ENCODE data around the gene CCKAR.
A peak's percentile ranks its signal among the peaks of the same experiment; 100 is the strongest.

Gene CCKAR

GRCh38 chr4:26489101-26489985, 941 bp downstream of the CCKAR start:
- no peak for DNase-seq

GRCh38 chr4:26485684-26486083, 4.6 kb downstream of the CCKAR start:
- DNase-seq: no peak

- DNase-seq: no peak
Measured at GRCh38 chr4:26484516-26484915, 5.8 kb downstream of the CCKAR start.

DNA sequence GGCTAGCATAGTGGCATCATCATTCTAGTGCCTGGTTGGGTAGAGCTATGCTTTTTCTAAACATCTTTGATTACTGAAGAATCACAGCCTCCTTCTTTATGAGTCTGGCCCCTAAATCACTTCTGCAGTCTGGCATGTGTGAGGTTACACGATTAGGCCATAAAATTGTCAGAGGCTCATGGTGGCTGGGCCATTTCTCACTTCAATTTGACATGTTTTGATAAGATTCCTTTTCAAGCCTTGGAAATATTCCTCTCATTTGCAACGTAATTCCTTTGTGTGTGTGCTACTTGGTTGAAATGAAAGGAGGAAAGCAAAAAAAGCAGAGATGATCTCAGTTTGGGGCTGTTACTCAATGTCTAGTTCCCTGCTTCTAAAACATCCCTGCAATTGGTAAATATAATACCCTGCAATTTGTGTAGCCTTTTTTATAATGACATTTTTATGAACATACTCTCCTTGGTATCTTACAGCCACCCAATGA, 6.2 kb downstream of the CCKAR start:
- DNase-seq: no peak

- no peak for DNase-seq
Measured at GRCh38 chr4:26482508-26483462, 7.5 kb downstream of the CCKAR start.

DNA sequence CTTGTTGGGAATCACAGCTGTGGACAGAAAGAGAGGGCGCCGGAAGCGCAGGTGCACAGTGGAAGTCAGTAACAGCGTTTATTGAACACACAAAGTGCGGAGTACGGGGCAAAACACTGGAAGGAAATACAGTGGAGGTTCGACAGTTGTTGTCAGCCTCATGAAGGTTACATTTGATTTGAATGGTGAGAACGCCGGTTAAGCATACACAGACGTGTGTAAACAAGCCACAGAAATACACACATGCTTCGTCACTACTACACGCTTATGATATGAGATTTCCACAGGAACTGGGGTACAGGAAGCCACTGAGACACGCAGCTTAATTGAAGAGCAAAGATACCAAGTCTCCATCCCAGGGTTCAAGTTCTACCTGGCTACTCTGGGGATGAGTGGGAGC, 12.0 kb downstream of the CCKAR start:
- DNase-seq: no peak

DNA sequence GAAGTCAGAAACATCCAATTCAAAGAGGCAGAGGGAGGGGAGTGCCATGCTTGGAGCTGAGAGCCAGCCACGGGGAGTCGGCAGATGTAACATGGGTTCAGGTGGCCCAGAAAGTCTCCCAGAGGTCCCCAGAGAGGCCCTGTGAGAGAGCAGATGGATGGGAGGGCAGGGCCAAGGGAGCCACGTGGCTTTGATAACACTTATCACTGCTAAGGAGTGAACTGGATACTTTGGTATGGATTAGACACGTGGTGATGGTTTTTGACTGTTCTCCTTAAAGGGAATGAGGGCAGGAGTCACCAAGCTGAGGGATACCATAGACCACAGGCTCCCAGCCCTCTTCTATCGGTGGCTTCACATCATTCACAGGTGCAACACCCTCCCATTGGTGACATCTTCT, 13.7 kb downstream of the CCKAR start:
- DNase-seq: no peak

DNA sequence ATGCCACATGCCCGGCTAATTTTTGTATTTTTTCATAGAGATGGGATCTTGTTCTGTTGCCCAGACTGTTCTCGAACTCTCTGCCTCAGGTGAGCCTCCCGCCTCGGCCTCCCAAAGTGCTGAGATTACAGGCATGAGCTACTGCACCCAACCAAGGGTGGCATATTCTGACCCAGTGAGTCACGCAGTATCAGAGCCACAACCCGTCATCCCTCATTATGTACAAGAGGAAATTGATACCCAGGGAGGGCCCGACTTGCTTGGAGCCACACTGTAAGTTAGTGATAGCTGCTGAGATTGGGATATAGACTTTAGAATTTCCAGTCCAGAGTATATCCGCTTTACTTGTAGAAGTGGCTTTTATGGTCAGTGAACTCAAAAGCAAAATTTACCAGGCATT, 14.6 kb downstream of the CCKAR start:
- no peak for DNase-seq

DNA sequence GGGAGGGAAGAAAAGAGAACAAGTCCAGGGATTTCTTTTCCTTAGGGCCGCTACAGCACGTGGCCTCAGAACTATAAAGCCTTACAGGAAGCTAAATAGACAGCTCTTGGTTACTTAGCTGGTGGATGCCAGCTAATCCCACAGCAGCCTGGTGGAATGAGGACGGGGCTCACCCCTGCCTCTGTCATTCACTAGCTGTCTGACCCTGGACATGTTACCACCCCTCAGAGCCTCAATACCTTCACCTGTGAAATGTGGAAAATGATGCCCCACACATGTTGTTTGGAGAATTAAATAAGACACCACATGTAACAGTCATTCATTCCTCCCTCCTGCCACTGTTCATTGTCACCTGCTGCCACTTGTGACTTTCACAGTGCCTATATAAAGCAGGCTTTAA, 15.7 kb downstream of the CCKAR start:
- DNase-seq: no peak

DNA sequence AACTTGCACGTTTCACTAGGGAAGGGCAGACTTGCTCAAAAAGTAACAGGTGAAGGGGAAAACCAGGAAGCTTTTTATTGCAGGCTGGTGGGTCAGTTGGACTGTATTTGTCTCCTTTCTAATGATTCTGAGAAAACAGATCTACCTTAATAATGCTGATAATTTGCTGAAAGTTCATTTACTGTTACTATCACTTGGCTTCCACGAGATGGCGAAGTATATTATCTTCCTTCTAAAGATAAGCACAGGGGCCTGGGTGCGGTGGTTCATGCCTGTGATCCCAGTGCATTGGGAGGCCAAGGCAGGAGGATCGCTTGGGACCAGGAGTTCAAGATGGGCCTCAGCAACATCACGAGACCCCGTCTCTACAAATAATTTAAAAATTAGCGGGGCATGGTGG, 16.4 kb downstream of the CCKAR start:
- DNase-seq: no peak

DNA sequence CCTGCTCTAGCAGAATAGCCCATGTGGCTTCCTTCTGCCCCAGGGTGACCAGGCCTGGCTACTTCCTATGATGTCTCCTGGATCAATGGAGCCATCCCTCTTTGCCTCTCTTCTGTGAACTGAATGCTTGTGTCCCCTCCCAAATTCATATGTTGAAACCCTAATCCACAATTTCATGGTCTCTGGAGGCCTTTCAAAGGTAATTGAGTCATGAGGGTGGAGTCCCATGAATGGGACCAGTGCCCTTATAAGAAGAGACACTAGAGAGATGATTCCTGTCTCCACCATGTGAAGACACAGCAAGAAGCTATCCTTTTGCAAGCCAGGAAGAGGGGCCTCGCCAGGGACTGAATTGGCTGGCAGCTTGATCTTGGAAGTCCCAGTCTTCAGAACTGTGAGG, 18.4 kb downstream of the CCKAR start:
- no peak for DNase-seq

- no peak for DNase-seq
Measured at GRCh38 chr4:26468977-26469376, 21.3 kb downstream of the CCKAR start.

DNA sequence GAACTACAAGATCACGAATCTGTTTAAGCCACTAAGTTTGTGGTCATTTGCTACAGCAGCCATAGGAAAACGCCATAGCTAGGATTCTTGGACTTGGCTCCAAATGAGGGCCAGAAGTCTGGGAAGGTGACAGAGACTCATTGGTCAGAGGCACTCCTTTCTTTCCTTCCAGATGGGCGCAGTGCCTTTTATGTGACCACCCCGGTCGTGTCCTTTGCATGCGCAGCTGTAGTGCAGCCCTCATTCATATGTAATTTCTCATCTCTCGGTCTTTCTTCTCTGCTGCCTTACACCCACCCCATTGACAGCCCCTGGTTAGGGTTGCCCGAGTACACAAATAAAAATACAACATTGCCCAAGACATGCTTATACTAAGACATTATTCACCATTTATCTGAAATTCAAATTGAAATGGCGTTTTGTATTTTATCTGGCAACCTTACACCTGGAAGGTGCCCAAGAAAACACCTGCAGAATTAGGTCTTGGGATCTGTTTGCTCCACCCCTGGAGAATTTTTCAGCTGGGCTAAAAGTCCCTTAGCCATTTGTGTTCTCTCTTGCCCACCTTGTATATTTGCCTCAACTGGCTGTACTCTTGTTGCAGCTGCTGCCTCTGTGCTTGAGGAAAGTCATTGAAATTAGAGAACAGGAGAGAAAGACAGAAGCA, 21.9 kb downstream of the CCKAR start:
- DNase-seq: no peak

DNA sequence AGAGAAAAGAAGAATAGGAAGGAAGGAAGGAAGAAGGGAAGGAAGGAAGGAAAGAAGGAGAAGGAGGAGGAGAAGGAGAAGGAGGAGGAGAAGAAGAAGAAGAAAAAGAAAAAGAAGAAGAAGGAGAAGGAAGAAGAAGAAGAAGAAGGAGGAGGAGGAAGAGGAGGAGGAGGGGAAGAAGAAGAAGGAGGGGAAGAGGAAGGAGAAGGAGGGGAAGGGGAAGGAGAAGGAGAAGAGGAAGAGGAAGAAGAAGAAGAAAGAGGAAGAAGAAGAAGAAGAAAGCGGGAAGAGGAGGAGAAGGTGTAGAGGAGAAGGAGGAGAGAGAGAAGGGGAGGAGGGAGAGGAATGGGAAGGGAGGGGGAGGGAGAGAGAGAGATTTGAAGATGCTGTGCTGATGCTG, 22.6 kb downstream of the CCKAR start:
- no peak for DNase-seq

GRCh38 chr4:26466578-26467270, 23.6 kb downstream of the CCKAR start:
- DNase-seq: no peak

- no peak for DNase-seq
Measured at GRCh38 chr4:26464420-26465095, 25.7 kb downstream of the CCKAR start.

GRCh38 chr4:26463386-26463785, 26.9 kb downstream of the CCKAR start:
- no peak for DNase-seq

DNA sequence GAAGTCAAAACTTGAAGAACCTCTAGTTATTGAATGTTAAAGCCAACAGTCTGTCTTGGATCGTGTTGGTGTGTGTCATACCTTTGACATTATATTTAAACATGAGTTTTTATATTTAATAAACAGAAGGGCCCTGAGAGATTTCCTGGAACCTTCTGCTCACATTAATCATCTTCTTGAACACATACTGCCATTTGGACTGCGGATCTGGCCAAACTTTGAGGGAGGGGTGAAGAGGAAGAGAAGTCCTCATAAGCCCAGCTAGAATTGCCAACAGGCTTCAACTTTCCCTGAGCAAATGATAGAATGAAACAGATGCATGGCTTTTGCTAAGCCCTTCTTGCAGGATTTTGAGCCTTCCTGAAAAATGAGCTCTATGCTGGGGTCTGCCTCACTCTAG, 27.4 kb downstream of the CCKAR start:
- no peak for DNase-seq

DNA sequence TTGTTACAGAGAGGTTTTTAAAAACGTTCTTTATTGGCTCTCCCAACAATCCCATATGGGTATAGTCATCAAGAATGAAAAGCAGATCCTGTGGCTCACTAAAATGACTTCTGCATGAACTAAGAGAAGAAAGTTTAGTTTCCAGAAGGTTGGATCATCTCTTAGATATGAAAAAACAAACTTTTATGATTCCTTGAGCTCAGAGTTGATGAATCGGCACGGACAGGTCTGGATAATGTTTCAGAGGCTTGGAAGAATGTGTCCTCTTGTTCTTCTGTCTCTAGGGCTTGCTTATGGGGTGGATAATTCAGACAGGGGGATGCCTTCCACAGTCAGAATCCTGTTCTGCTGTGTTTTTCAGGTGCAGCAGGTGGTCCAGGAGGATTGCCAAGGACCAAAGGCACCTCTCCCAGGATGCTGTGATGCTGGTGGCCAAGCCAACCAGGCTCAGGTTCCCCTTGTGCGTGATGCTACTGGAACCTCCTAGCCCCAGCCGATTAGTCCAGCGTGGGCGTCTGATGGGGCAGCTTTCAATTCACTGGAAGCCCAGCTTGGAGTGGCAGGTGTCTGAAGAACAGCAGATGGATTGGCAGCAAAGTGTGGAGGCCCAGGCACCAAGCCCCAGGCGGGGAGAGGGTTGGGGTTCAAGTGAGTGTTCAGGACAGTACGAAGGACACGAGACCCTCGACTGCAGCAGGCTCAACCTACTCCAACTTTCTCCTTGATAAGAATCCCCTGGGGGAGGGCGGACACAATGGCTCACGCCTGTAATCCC, 30.3 kb downstream of the CCKAR start:
- no peak for DNase-seq

DNA sequence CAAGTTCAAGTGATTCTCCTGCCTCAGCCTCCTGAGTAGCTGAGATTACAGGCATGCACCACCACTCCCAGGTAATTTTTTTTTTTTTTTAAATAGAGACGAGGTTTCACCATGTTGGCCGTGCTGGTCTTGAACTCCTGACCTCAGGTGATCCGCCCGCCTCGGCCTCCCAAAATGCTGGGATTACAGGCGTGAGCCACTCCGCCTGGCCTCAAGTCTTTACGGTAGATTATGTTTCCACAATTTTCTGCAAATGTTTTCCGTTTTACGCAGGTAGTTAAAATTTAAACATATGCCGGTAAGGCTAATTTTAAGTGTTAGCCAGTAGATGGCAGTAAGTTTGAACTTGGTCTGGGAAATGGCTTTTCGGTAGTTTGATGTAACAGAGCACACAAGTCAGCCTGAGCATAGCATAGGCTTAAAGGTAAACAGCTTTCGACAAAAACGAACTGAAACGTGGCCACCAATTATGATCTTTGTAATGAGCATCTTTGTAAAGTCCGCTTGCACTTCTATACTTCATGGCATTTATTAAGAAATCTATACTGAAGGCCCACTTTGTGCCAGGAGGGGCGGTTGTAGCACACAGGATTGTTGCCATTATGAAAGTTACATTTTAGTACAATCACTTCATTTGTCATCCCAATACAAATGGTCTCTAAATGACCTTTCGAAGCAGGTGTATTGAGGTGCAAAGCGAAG, 31.1 kb downstream of the CCKAR start:
- peak; percentile 72 to 74 for DNase-seq

Measured in Kasumi-1 (cell line).